Measurements from ENCODE around the gene KIAA0930.
A peak's percentile ranks its signal among the peaks of the same experiment; 100 is the strongest.

Gene KIAA0930

GRCh38 chr22:45248832-45249561, 8.3 kb upstream of the KIAA0930 start:
- Histone ChIP-seq H3K36me3 (ENCODE audit: control insufficient read depth in 1 of 2, insufficient read depth in 2 of 2, low read length in 2 of 2) (no peaks in the 10 kb centered on the region), H3K9ac (ENCODE audit: low read depth in 1 of 2, low read length in 2 of 2) (peak overlapping the region in 1 of 2 donors; percentile 19), H3K27ac (ENCODE audit: low read depth, low read length) (no peak overlapping the region), H3K27me3 (ENCODE audit: control insufficient read depth in 1 of 2, insufficient read depth in 2 of 2, low read length in 2 of 2) (no peaks in the 10 kb centered on the region), H3K9me3 (ENCODE audit: control insufficient read depth in 1 of 2, low read length in 2 of 2) (no peaks in the 10 kb centered on the region), H3K4me3 (ENCODE audit: low read depth in 1 of 2, low read length in 2 of 2) (peak overlapping the region in 1 of 2 donors; percentile 8), H3K4me1 (ENCODE audit: control insufficient read depth in 1 of 2, insufficient read depth in 2 of 2, low read length in 2 of 2) (peaks cover 28 to 31% of the 10 kb centered on the region in 2 donors)

GRCh38 chr22:45246060-45246985, 5.6 kb upstream of the KIAA0930 start:
- Histone ChIP-seq H3K36me3 (ENCODE audit: control insufficient read depth in 1 of 2, insufficient read depth in 2 of 2, low read length in 2 of 2) (no peaks in the 10 kb centered on the region), H3K4me1 (ENCODE audit: control insufficient read depth in 1 of 2, insufficient read depth in 2 of 2, low read length in 2 of 2) (peaks cover 36 to 38% of the 10 kb centered on the region in 2 donors), H3K9me3 (ENCODE audit: control insufficient read depth in 1 of 2, low read length in 2 of 2) (no peaks in the 10 kb centered on the region), H3K27me3 (ENCODE audit: control insufficient read depth in 1 of 2, insufficient read depth in 2 of 2, low read length in 2 of 2) (no peaks in the 10 kb centered on the region), H3K4me3 (ENCODE audit: low read depth in 1 of 2, low read length in 2 of 2) (no peak overlapping the region), H3K27ac (ENCODE audit: low read depth, low read length) (peak overlapping the region; percentile 84), H3K9ac (ENCODE audit: low read depth in 1 of 2, low read length in 2 of 2) (peak overlapping the region; percentile 16 to 48)

GRCh38 chr22:45244916-45245315, 4.2 kb upstream of the KIAA0930 start:
- Histone ChIP-seq H3K27ac (ENCODE audit: low read depth, low read length) (no peak overlapping the region), H3K4me3 (ENCODE audit: low read depth in 1 of 2, low read length in 2 of 2) (no peak overlapping the region), H3K9me3 (ENCODE audit: control insufficient read depth in 1 of 2, low read length in 2 of 2) (no peaks in the 10 kb centered on the region), H3K36me3 (ENCODE audit: control insufficient read depth in 1 of 2, insufficient read depth in 2 of 2, low read length in 2 of 2) (no peaks in the 10 kb centered on the region), H3K9ac (ENCODE audit: low read depth in 1 of 2, low read length in 2 of 2) (peak overlapping the region in 1 of 2 donors; percentile 0), H3K27me3 (ENCODE audit: control insufficient read depth in 1 of 2, insufficient read depth in 2 of 2, low read length in 2 of 2) (no peaks in the 10 kb centered on the region), H3K4me1 (ENCODE audit: control insufficient read depth in 1 of 2, insufficient read depth in 2 of 2, low read length in 2 of 2) (peaks cover 43 to 44% of the 10 kb centered on the region in 2 donors)

- Histone ChIP-seq H3K9me3 (ENCODE audit: control insufficient read depth in 1 of 2, low read length in 2 of 2) (no peaks in the 10 kb centered on the region), H3K36me3 (ENCODE audit: control insufficient read depth in 1 of 2, insufficient read depth in 2 of 2, low read length in 2 of 2) (no peaks in the 10 kb centered on the region), H3K9ac (ENCODE audit: low read depth in 1 of 2, low read length in 2 of 2) (no peak overlapping the region), H3K4me3 (ENCODE audit: low read depth in 1 of 2, low read length in 2 of 2) (no peak overlapping the region), H3K27me3 (ENCODE audit: control insufficient read depth in 1 of 2, insufficient read depth in 2 of 2, low read length in 2 of 2) (no peaks in the 10 kb centered on the region), H3K27ac (ENCODE audit: low read depth, low read length) (no peak overlapping the region), H3K4me1 (ENCODE audit: control insufficient read depth in 1 of 2, insufficient read depth in 2 of 2, low read length in 2 of 2) (peaks cover 42 to 46% of the 10 kb centered on the region in 2 donors)
These were observed 2.1 kb upstream of the KIAA0930 start for GRCh38 chr22:45242778-45243191.

GRCh38 chr22:45240104-45240809, 437 bp downstream of the KIAA0930 start:
- no peak overlapping the region for H3K27ac ChIP-seq (ENCODE audit: low read depth, low read length)

GRCh38 chr22:45239681-45240051, 1.0 kb downstream of the KIAA0930 start:
- peak overlapping the region; percentile 38 to 65 for H3K9ac ChIP-seq (ENCODE audit: low read depth in 1 of 2, low read length in 2 of 2)
- H3K4me1 ChIP-seq (ENCODE audit: control insufficient read depth in 1 of 2, insufficient read depth in 2 of 2, low read length in 2 of 2): peaks cover 33 to 44% of the 10 kb centered on the region in 2 donors
- H3K27me3 ChIP-seq (ENCODE audit: control insufficient read depth in 1 of 2, insufficient read depth in 2 of 2, low read length in 2 of 2): no peaks in the 10 kb centered on the region
- H3K9me3 ChIP-seq (ENCODE audit: control insufficient read depth in 1 of 2, low read length in 2 of 2): no peaks in the 10 kb centered on the region
- H3K27ac ChIP-seq (ENCODE audit: low read depth, low read length): no peak overlapping the region
- peak overlapping the region; percentile 76 to 78 for H3K4me3 ChIP-seq (ENCODE audit: low read depth in 1 of 2, low read length in 2 of 2)
- H3K36me3 ChIP-seq (ENCODE audit: control insufficient read depth in 1 of 2, insufficient read depth in 2 of 2, low read length in 2 of 2): peaks cover 0 to 7% of the 10 kb centered on the region in 2 donors

More at GRCh38 chr22:45240104-45240809, 437 bp downstream of the KIAA0930 start:
- Histone ChIP-seq H3K9ac (ENCODE audit: low read depth in 1 of 2, low read length in 2 of 2) (peak overlapping the region; percentile 38 to 65), H3K4me1 (ENCODE audit: control insufficient read depth in 1 of 2, insufficient read depth in 2 of 2, low read length in 2 of 2) (peaks cover 39 to 40% of the 10 kb centered on the region in 2 donors), H3K4me3 (ENCODE audit: low read depth in 1 of 2, low read length in 2 of 2) (peak overlapping the region; percentile 76 to 78), H3K27me3 (ENCODE audit: control insufficient read depth in 1 of 2, insufficient read depth in 2 of 2, low read length in 2 of 2) (no peaks in the 10 kb centered on the region), H3K36me3 (ENCODE audit: control insufficient read depth in 1 of 2, insufficient read depth in 2 of 2, low read length in 2 of 2) (peaks cover 0 to 7% of the 10 kb centered on the region in 2 donors), H3K9me3 (ENCODE audit: control insufficient read depth in 1 of 2, low read length in 2 of 2) (no peaks in the 10 kb centered on the region)

- Histone ChIP-seq H3K36me3 (ENCODE audit: control insufficient read depth in 1 of 2, insufficient read depth in 2 of 2, low read length in 2 of 2) (peaks cover 0 to 7% of the 10 kb centered on the region in 2 donors), H3K4me1 (ENCODE audit: control insufficient read depth in 1 of 2, insufficient read depth in 2 of 2, low read length in 2 of 2) (peaks cover 33 to 50% of the 10 kb centered on the region in 2 donors), H3K27me3 (ENCODE audit: control insufficient read depth in 1 of 2, insufficient read depth in 2 of 2, low read length in 2 of 2) (no peaks in the 10 kb centered on the region), H3K9me3 (ENCODE audit: control insufficient read depth in 1 of 2, low read length in 2 of 2) (no peaks in the 10 kb centered on the region), H3K27ac (ENCODE audit: low read depth, low read length) (no peak overlapping the region), H3K9ac (ENCODE audit: low read depth in 1 of 2, low read length in 2 of 2) (peak overlapping the region in 1 of 2 donors; percentile 65), H3K4me3 (ENCODE audit: low read depth in 1 of 2, low read length in 2 of 2) (peak overlapping the region in 1 of 2 donors; percentile 76)
These were observed 1.6 kb downstream of the KIAA0930 start for GRCh38 chr22:45238957-45239680.

- no peak overlapping the region for H3K9ac ChIP-seq (ENCODE audit: low read depth in 1 of 2, low read length in 2 of 2)
- no peaks in the 10 kb centered on the region for H3K9me3 ChIP-seq (ENCODE audit: control insufficient read depth in 1 of 2, low read length in 2 of 2)
- H3K27me3 ChIP-seq (ENCODE audit: control insufficient read depth in 1 of 2, insufficient read depth in 2 of 2, low read length in 2 of 2): no peaks in the 10 kb centered on the region
- H3K36me3 ChIP-seq (ENCODE audit: control insufficient read depth in 1 of 2, insufficient read depth in 2 of 2, low read length in 2 of 2): peaks cover 0 to 7% of the 10 kb centered on the region in 2 donors
- no peak overlapping the region for H3K4me3 ChIP-seq (ENCODE audit: low read depth in 1 of 2, low read length in 2 of 2)
- H3K27ac ChIP-seq (ENCODE audit: low read depth, low read length): no peak overlapping the region
- H3K4me1 ChIP-seq (ENCODE audit: control insufficient read depth in 1 of 2, insufficient read depth in 2 of 2, low read length in 2 of 2): peaks cover 33 to 51% of the 10 kb centered on the region in 2 donors
These were observed 2.4 kb downstream of the KIAA0930 start for GRCh38 chr22:45238076-45238956.
